Transverse colon (tissue), 4 donors: ENCODE results near the gene RPL9.
"Not testable (repeated sequence)": the region's sequence is repeated elsewhere in the genome, so short reads cannot be mapped to it uniquely, and the experiment has no call there.

Experiments
- CTCF ChIP-seq, 5 experiments: fragments of 200-600 bp in 3 of 5; fragments of 450-650 bp in 2 of 5; sonication (generic) in 3 of 5; IDR thresholded peaks; 1 replicate in 2 of 5; 2 replicates in 3 of 5; pipeline ENCODE4 v1.5.1; 2016 to 2017; ENCODE audit warnings: antibody characterized with exemption in 5 of 5, inconsistent platforms in 3 of 5, mild to moderate bottlenecking in 2 of 5, moderate library complexity in 1 of 5
- EP300 ChIP-seq: sonication (generic); formaldehyde crosslinking; IDR thresholded peaks from one replicate; pipeline ENCODE4 v1.6.1; 2017; ENCODE audit warnings: antibody characterized with exemption, low read depth
- POLR2A ChIP-seq: fragments of 450-650 bp; IDR thresholded peaks from one replicate; pipeline ENCODE4 v1.6.1; 2016; ENCODE audit warnings: antibody characterized with exemption, mild to moderate bottlenecking, moderate library complexity
- POLR2AphosphoS5 ChIP-seq, 3 donors: sonication (generic); formaldehyde crosslinking; IDR thresholded peaks; one replicate each; pipeline ENCODE4 v1.6.1; 2016; ENCODE audit warnings: antibody characterized with exemption in 3 of 3

- not testable (repeated sequence) for TF ChIP-seq CTCF (IDR thresholded peaks at IDR 0.05); POLR2AphosphoS5 (IDR thresholded peaks at IDR 0.05); POLR2A; EP300
Observed at GRCh38 chr4:39458161-39458504, 589 bp downstream of the RPL9 start.
